GM12874 (cell line): ENCODE data around the gene SFXN1.

Experiments used
- CTCF ChIP-seq: IDR thresholded peaks from 2 replicates; pipeline ENCODE4 v1.5.1; 2011; ENCODE audit warnings: low read depth, mild to moderate bottlenecking, control low read depth, low read length, moderate library complexity; ENCODE audit not compliant: insufficient read depth

The SFXN1 gene

DNA sequence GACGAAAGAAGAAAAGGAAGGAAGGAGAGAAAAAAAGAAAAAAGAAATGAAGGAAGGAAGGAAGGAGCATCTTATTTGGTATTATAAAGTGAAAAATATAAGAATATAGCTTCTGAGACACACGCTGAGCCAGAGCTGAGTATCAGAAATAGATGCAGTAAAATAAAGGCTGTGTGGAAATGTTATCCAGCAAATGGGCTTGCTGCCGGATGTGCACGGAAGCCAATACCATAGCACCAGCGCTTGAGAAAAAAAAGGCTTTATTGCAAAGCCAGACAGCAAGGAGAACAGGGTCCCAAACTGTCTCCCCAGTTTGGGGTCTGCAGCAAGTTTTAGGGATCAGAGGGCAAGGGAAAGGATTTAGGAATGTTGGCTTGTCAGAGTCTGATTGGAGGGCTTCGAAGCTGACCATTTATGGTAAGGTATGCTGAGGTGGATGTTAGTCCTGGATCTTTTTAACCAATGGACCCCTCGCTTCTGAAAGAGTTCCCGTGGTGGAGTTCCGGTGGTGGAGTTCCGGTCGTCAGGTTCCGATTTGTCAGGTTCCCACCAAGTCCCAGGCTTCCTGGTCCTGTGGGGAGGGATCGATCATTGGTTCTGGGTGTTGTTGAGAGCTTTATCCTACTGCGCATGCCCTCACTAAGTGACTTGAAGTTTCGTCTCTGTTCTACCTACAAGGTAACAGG lies 70.4 kb downstream of the SFXN1 start:
- TF ChIP-seq CTCF, result no peak

DNA sequence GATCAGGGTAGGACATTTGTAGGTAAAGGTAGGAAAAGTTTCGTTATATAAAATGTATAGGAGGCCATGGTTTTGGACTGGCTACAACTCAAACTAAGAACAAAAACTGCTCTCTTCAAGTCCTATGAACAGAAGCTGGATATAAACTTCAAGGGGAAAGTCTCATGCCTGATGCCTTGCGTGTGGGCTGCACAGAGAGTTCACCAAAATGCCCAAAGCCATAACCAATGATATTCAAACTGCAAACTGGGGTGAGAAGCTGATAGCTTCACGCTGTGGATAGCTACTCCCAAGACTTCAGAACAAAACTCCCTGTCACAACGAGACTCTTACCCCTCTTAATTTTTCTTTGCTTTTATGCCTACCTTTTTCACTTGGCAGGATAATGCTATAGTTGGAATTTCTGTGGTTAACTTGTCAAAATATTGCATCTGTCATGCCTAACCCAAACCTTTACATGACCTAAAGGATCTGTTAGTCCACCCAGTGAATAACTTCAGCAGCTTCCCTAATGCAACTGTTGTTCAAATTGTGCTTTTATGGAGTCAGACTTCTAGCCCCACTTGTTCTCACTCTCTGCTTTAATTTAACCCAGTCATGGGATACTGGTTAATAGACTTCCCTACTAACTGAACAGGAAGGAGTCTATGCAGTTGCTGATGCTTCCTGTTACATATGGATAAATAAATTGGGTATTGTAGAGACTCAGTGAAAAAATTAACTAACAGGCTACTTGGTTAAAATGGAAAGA lies 71.9 kb downstream of the SFXN1 start:
- TF ChIP-seq CTCF, result no peak

DNA sequence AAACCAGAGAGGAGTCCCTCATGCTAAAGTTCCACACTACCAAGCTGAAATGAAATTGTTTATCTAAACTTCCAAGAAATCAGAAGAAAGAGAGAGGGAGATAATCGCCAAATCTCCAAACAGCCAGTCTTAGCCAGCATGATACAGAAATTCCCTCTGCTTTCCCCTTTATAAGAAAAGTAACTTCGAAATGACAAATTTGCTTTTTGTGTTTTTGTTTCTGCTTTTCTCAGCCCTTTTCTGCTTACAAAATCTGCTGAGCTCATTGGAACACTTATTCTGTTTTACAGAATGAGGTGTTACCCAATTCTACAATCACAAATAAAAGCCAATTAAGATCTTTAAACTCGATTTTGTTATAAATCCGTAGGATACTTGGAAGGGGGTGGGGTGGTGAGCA lies 72.9 kb downstream of the SFXN1 start:
- TF ChIP-seq CTCF, result no peak

- no peak for TF ChIP-seq CTCF
Observed at GRCh38 chr5:175554296-175554695, 75.9 kb downstream of the SFXN1 start.

DNA sequence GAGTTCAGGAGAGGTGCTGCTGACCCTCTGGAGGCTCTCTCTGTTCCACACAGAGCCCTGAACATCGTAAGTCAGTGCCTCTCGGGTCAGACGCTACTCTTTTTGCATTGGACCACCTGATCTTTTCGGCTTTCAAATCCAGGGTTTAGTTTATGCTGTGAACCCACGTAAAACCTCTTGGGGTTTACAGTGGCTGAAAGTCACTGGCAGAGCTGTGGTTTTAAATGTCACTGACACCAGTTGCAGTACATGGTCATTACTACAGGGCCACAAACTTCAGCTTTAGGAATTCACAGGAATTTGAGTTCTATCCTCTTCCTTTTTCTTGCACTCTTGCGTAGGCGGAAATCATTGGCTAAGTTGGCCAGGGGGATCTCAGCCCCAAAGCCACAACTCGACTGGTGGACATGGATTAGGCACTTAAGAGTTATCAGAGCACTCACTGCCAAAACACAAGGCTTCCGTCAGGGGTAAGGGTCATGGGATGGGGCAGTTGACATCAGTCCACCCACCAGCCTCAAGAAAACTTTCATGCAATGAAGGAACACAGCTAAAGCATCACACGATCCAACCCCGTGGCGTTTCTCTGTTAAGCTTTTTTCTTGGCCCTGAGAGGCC lies 76.9 kb downstream of the SFXN1 start:
- TF ChIP-seq CTCF, result no peak

DNA sequence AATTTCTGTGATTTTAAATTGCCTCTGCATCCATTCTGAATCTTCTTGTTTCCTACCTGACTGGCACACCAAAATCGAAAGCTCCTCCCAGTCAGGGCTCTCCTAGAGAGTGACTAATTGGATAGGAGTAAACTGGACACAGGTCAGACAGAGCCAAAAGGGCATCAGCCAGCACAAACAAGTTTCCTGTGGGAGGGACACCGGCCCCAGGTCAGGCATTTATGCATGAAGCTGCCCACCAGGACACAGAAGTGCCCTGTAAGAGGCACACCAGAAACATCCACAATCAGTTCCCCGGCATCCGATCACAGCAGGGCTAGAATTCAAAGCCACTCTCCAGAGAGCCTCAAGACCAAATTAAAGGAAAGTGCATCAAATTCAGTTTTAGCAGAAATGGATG lies 78.4 kb downstream of the SFXN1 start:
- no peak for TF ChIP-seq CTCF

GRCh38 chr5:175557778-175558177 lies 79.4 kb downstream of the SFXN1 start:
- no peak for TF ChIP-seq CTCF
